HG03060 (cell line): ENCODE data around the gene ZNF766.
"Not testable (repeated sequence)": the region's sequence is repeated elsewhere in the genome, so short reads cannot be mapped to it uniquely, and the experiment has no call there.

Source experiments
- ATAC-seq: cut with Tn5 transposase; IDR thresholded peaks from one replicate; pipeline ENCODE4 v1.9.1; 2021; ENCODE audit warnings: low read depth, moderate number of reproducible peaks; ENCODE audit not compliant: unreplicated experiment

The ZNF766 gene

GRCh38 chr19:52274191-52274590, 4.8 kb downstream of the ZNF766 start:
- no peak for ATAC-seq

GRCh38 chr19:52275988-52276387, 6.6 kb downstream of the ZNF766 start:
- no peak for ATAC-seq

- no peak for ATAC-seq
Measured at GRCh38 chr19:52277471-52277870, 8.1 kb downstream of the ZNF766 start.

GRCh38 chr19:52286256-52286655, 16.9 kb downstream of the ZNF766 start:
- ATAC-seq = no peak

- no peak for ATAC-seq
Measured at GRCh38 chr19:52291781-52292180, 22.4 kb downstream of the ZNF766 start.

GRCh38 chr19:52292946-52293345, 23.6 kb downstream of the ZNF766 start:
- ATAC-seq = not testable (repeated sequence)

GRCh38 chr19:52296400-52296772, 27.0 kb downstream of the ZNF766 start:
- no peak for ATAC-seq

- ATAC-seq = no peak
Measured at GRCh38 chr19:52296773-52297600, 27.6 kb downstream of the ZNF766 start, which contains the start of gene ZNF480. ZNF480 (plus strand) TSS chr19:52297169; CDS start chr19:52300413, 3,244 bp downstream.

- no peak for ATAC-seq
Measured at GRCh38 chr19:52297601-52298364, 28.4 kb downstream of the ZNF766 start.

- ATAC-seq = no peak
Measured at GRCh38 chr19:52307275-52307674, 37.9 kb downstream of the ZNF766 start.

GRCh38 chr19:52322429-52322828, 53.0 kb downstream of the ZNF766 start:
- ATAC-seq = no peak

GRCh38 chr19:52331757-52332156, 62.4 kb downstream of the ZNF766 start:
- ATAC-seq = no peak

GRCh38 chr19:52335768-52336116, 66.4 kb downstream of the ZNF766 start:
- no peak for ATAC-seq

- no peak for ATAC-seq
Measured at GRCh38 chr19:52336117-52336790, 66.9 kb downstream of the ZNF766 start, which contains the start of gene ZNF610. ZNF610 (plus strand) TSS chr19:52336243; CDS start chr19:52349173, 12,930 bp downstream.

GRCh38 chr19:52336791-52337381, 67.5 kb downstream of the ZNF766 start:
- no peak for ATAC-seq

GRCh38 chr19:52339022-52339421, 69.6 kb downstream of the ZNF766 start:
- not testable (repeated sequence) for ATAC-seq

GRCh38 chr19:52343548-52343947, 74.2 kb downstream of the ZNF766 start:
- ATAC-seq = no peak

- no peak for ATAC-seq
Measured at GRCh38 chr19:52345162-52345561, 75.8 kb downstream of the ZNF766 start.
